Type B pancreatic cell (in vitro differentiated cells): ENCODE results near the gene DOCK3. TPM values are rescaled to one million over a fixed set of nuclear protein-coding genes. Genes with fewer than 3 reads are reported as not detected.
"Not testable (repeated sequence)": the region's sequence is repeated elsewhere in the genome, so short reads cannot be mapped to it uniquely, and the experiment has no call there.

Experiments
- DNase-seq: peaks from one replicate; pipeline ENCODE4 v3.0.0; 2021; ENCODE audit warnings: mixed read lengths; ENCODE audit not compliant: unreplicated experiment; ENCODE audit errors: extremely low spot score
- H3K27ac Mint-ChIP-seq: 2 replicates; pipeline ENCODE4 v1.8.0; 2021; ENCODE audit warnings: mild to moderate bottlenecking, mixed read lengths
- H3K27me3 Mint-ChIP-seq: 2 replicates; pipeline ENCODE4 v1.8.0; 2021; ENCODE audit warnings: mixed read lengths
- H3K36me3 Mint-ChIP-seq: 2 replicates; pipeline ENCODE4 v1.8.0; 2021; ENCODE audit warnings: mixed read lengths
- H3K4me1 Mint-ChIP-seq: one replicate; pipeline ENCODE4 v1.8.0; 2021; ENCODE audit warnings: mixed read lengths; ENCODE audit not compliant: unreplicated experiment
- H3K4me3 Mint-ChIP-seq: 2 replicates; pipeline ENCODE4 v1.8.0; 2021; ENCODE audit warnings: mild to moderate bottlenecking, mixed read lengths
- H3K9me3 Mint-ChIP-seq: 2 replicates; pipeline ENCODE4 v1.8.0; 2021; ENCODE audit warnings: mixed read lengths
- total RNA-seq: library from RNA; stranded (reverse); gene quantifications from 2 replicates; pipeline ENCODE4 v1.2.1, GENCODE V29; 2021; ENCODE audit warnings: low replicate concordance
- TF ChIP-seq, protein P1 (sequence below): fragments of 200-600 bp; sonication (generic); conservative IDR thresholded peaks from 2 replicates; pipeline ENCODE4 v1.5.0; 2021; ENCODE audit warnings: antibody characterized with exemption, mild to moderate bottlenecking

Gene DOCK3
- total RNA-seq, 1 donor from 2014 or later: 5.9 TPM

DNA sequence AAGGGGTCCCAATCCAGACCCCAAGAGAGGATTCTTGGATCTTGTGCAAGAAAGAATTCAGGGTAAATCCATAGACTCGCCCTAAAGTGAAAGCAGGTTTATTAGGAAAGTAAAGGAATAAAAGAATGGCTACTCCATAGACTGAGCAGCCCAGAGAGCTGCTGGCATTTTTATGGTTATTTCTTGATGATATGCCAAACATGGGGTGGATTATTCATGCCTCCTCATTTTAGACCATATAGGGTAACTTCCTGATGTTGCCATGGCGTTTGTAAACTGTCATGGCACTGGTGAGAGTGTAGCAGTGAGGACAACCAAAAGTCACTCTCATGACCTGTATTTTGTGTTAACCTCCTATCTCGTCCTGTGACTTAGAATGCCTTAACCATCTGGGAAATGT is 142.2 kb downstream of the DOCK3 start:
- peak overlapping the region; percentile 1 for H3K4me3 Mint-ChIP-seq
- H3K27me3 Mint-ChIP-seq: no peaks in the 10 kb centered on the region
- peaks cover 5% of the 10 kb centered on the region for H3K4me1 Mint-ChIP-seq
- TF ChIP-seq, protein P1, sequence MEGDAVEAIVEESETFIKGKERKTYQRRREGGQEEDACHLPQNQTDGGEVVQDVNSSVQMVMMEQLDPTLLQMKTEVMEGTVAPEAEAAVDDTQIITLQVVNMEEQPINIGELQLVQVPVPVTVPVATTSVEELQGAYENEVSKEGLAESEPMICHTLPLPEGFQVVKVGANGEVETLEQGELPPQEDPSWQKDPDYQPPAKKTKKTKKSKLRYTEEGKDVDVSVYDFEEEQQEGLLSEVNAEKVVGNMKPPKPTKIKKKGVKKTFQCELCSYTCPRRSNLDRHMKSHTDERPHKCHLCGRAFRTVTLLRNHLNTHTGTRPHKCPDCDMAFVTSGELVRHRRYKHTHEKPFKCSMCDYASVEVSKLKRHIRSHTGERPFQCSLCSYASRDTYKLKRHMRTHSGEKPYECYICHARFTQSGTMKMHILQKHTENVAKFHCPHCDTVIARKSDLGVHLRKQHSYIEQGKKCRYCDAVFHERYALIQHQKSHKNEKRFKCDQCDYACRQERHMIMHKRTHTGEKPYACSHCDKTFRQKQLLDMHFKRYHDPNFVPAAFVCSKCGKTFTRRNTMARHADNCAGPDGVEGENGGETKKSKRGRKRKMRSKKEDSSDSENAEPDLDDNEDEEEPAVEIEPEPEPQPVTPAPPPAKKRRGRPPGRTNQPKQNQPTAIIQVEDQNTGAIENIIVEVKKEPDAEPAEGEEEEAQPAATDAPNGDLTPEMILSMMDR: no peak
- peak overlapping the region; percentile 89 for H3K27ac Mint-ChIP-seq
- no peaks in the 10 kb centered on the region for H3K36me3 Mint-ChIP-seq
- H3K9me3 Mint-ChIP-seq: no peaks in the 10 kb centered on the region
- no peak for DNase-seq

DNA sequence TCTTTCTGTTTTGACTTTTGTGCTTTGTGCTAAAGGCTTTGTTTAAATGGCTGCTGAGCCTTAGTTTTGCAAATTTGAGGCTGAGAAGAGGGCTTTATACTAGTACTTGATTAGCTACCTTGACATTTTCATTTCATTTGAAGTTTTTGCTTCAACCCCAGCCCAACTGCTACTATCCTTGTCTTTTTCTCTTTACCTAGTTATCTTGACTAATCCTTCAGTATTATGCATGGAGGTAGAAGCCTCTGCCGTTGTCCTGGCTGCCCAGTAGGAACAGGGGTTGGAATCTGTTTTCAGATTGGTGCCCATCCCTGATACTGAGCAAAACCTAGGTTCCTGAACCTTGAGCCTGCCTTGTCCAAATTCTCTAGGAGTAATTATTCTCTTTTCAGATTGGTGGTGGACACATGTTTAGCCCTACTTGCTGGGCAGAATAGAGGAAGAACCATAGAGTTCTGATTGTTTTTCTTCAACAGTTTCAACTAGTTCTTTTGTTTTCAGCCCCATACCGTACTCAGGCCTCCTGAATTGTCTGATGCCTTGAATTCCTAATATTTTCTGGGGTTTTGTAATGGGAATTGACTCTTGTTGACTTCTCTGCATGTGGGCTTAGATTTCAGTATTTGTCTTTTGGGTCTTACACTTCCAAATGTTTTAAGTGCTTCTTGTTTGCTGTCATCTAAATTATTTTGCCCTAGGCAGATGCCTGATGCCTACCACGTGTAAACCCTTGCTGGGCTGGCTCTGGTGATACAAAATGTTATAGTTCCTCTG is 143.2 kb downstream of the DOCK3 start:
- peaks cover 5% of the 10 kb centered on the region for H3K4me1 Mint-ChIP-seq
- no peaks in the 10 kb centered on the region for H3K27me3 Mint-ChIP-seq
- TF ChIP-seq, protein P1: no peak
- no peaks in the 10 kb centered on the region for H3K9me3 Mint-ChIP-seq
- H3K27ac Mint-ChIP-seq: peak overlapping the region; percentile 12
- H3K4me3 Mint-ChIP-seq: peak overlapping the region; percentile 16
- H3K36me3 Mint-ChIP-seq: no peaks in the 10 kb centered on the region
- no peak for DNase-seq

DNA sequence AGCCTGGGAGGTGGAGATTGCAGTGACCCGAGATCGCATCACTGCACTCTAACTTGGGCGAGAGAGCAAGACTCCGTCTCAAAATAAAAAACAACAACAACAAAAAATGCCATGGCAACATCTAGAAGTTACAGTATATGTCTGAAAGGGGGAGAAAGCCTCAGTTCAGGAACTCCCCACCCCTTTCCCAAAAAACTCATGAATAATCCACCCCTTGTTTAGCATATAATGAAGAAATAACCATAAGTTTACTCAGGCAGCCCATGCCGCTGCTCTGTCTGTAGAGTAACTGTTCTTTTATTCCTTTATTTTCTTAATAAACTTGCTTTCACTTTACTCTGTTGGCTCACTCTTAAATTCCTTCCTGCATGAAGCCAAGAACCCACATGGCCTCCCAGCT is 145.2 kb downstream of the DOCK3 start:
- H3K4me1 Mint-ChIP-seq: peaks cover 5% of the 10 kb centered on the region
- no peak overlapping the region for H3K27ac Mint-ChIP-seq
- no peaks in the 10 kb centered on the region for H3K36me3 Mint-ChIP-seq
- H3K4me3 Mint-ChIP-seq: no peak overlapping the region
- TF ChIP-seq, protein P1: no peak
- DNase-seq: no peak
- no peaks in the 10 kb centered on the region for H3K27me3 Mint-ChIP-seq
- H3K9me3 Mint-ChIP-seq: no peaks in the 10 kb centered on the region

DNA sequence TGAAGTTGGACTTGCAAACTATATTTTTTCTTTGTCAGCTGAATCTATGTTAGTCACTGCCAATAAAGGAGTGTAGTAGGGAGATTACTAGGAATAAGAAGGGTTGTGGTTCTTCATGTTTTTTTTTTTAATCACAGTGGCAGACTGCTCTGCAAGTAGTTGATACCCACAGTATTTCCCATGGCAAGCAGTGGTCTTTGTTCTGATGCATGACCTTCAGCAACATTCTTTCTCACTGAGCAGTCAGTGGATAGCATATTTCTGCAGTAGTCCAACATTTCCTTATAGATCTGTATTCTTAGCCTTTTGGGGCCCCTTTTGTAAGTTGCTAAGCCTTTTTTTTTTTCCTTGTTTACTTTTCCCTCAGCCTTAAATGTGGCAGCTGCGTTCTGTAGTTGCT is 151.1 kb downstream of the DOCK3 start:
- Mint-ChIP-seq H3K27me3 (no peaks in the 10 kb centered on the region), H3K27ac (no peak overlapping the region), H3K4me1 (no peaks in the 10 kb centered on the region), H3K9me3 (no peaks in the 10 kb centered on the region), H3K36me3 (no peaks in the 10 kb centered on the region), H3K4me3 (no peak overlapping the region)
- DNase-seq: no peak
- TF ChIP-seq, protein P1: no peak

DNA sequence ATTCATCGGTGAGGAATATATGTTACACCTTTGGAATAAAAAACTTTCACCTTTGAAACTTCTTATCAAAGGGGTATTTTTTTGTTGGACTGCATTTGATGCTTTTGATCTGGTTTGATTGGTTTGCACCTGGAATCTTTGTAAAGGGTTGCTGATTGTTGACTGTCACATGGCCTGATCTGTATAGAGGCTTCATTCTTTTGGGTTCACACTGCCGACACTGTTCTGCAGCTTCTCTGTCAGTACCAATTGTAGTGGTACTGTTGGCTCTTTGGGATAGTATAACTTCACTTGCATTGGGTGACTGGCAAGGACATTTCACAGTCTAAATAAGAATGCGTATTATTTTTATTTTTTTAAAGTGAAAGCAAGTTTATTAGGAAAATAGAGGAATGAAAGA is 155.7 kb downstream of the DOCK3 start:
- TF ChIP-seq, protein P1: no peak
- Mint-ChIP-seq H3K4me1 (no peaks in the 10 kb centered on the region), H3K36me3 (no peaks in the 10 kb centered on the region), H3K27me3 (no peaks in the 10 kb centered on the region), H3K27ac (no peak overlapping the region), H3K9me3 (no peaks in the 10 kb centered on the region), H3K4me3 (no peak overlapping the region)
- no peak for DNase-seq

DNA sequence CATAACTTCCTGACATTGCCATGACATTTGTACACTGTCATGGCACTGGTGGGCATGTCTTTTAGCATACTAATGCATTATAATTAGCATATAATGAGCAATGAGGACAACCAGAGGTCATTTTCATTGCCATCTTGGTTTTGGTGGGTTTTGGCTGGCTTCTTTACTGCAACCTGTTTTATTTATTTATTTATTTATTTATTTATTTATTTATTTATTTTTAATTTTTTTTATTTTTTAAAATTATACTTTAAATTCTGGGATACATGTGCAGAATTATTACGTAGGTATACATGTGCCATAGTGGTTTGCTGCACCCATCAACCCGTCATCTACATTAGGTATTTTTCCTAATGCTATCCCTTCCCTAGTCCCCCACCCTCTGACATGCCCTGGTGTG is 156.3 kb downstream of the DOCK3 start:
- not testable (repeated sequence) for DNase-seq, H3K27me3 Mint-ChIP-seq, H3K4me1 Mint-ChIP-seq, H3K4me3 Mint-ChIP-seq, H3K27ac Mint-ChIP-seq, H3K9me3 Mint-ChIP-seq, H3K36me3 Mint-ChIP-seq
